Osteocyte (in vitro differentiated cells): ENCODE measurements around the gene PCNP. TPM values are rescaled to one million over a fixed set of nuclear protein-coding genes. Genes with fewer than 3 reads are reported as not detected.

Experiments used
- DNase-seq: peaks from one replicate; pipeline ENCODE4 v3.0.0; 2021; ENCODE audit warnings: mixed read lengths; ENCODE audit not compliant: unreplicated experiment; ENCODE audit errors: extremely low spot score
- H3K27ac Mint-ChIP-seq: one replicate; pipeline ENCODE4 v1.8.0; 2021; ENCODE audit warnings: mild to moderate bottlenecking, mixed read lengths; ENCODE audit not compliant: unreplicated experiment
- H3K27me3 Mint-ChIP-seq: one replicate; pipeline ENCODE4 v1.8.0; 2021; ENCODE audit warnings: mixed read lengths; ENCODE audit not compliant: unreplicated experiment
- H3K36me3 Mint-ChIP-seq: one replicate; pipeline ENCODE4 v1.8.0; 2021; ENCODE audit warnings: mixed read lengths; ENCODE audit not compliant: unreplicated experiment
- H3K4me1 Mint-ChIP-seq: one replicate; pipeline ENCODE4 v1.8.0; 2021; ENCODE audit warnings: mixed read lengths; ENCODE audit not compliant: unreplicated experiment
- H3K4me3 Mint-ChIP-seq: one replicate; pipeline ENCODE4 v1.8.0; 2021; ENCODE audit warnings: mild to moderate bottlenecking, moderate library complexity, mixed read lengths; ENCODE audit not compliant: unreplicated experiment
- H3K9me3 Mint-ChIP-seq: one replicate; pipeline ENCODE4 v1.8.0; 2021; ENCODE audit warnings: mixed read lengths; ENCODE audit not compliant: unreplicated experiment
- total RNA-seq: library from RNA; stranded (reverse); gene quantifications from 2 replicates; pipeline ENCODE4 v1.2.1, GENCODE V29; 2021
- TF ChIP-seq, protein P1 (sequence below): fragments of 200-600 bp; sonication (generic); IDR thresholded peaks from 2 replicates; pipeline ENCODE4 v1.5.0; 2021; ENCODE audit warnings: antibody characterized with exemption, mild to moderate bottlenecking, moderate library complexity

The PCNP gene
- total RNA-seq, 1 donor from 2014 or later, result 139 TPM

DNA sequence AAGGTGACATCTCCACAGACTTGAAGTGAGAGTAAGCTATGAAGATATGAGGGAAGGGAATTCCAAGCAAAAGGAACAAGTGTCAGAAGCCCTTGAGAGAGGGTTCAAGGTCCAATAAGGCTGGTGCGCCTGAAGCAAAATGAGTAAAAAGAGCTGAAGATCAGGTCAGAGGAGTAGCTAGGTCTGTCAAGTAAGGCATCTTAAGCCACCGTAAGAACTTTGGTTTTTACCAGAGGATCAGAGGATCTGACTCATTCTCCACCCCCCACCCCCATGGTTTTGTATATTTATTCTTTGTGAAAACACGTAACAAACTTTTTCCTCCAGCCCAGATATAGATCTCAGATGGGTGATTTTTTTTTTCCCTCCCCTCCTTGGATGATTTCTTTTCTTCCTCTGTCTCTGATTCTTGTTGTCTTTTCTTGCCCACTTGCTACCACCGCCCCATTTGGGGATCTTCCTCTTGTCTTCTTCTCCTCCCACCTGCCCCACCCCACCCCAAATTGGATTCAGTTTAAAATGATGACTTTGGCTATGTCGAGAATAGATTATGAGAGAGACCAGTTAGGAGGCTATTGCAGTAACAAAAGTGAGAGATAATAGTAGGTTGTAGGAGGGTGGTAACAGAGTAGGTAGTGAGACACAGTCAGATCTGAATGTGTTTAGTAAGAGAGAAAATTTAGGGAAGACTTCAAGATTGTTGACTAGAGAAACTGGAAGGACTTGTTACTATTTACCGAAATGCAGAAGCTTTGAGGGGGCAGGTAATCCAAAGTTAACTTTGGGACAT lies 6.3 kb upstream of the PCNP start:
- no peak overlapping the region for H3K4me3 Mint-ChIP-seq
- H3K9me3 Mint-ChIP-seq, result no peaks in the 10 kb centered on the region
- peaks cover 13% of the 10 kb centered on the region for H3K4me1 Mint-ChIP-seq
- TF ChIP-seq, protein P1, sequence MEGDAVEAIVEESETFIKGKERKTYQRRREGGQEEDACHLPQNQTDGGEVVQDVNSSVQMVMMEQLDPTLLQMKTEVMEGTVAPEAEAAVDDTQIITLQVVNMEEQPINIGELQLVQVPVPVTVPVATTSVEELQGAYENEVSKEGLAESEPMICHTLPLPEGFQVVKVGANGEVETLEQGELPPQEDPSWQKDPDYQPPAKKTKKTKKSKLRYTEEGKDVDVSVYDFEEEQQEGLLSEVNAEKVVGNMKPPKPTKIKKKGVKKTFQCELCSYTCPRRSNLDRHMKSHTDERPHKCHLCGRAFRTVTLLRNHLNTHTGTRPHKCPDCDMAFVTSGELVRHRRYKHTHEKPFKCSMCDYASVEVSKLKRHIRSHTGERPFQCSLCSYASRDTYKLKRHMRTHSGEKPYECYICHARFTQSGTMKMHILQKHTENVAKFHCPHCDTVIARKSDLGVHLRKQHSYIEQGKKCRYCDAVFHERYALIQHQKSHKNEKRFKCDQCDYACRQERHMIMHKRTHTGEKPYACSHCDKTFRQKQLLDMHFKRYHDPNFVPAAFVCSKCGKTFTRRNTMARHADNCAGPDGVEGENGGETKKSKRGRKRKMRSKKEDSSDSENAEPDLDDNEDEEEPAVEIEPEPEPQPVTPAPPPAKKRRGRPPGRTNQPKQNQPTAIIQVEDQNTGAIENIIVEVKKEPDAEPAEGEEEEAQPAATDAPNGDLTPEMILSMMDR, result no peak
- H3K27me3 Mint-ChIP-seq, result no peaks in the 10 kb centered on the region
- DNase-seq, result no peak
- H3K27ac Mint-ChIP-seq, result no peak overlapping the region
- H3K36me3 Mint-ChIP-seq, result peaks cover 23% of the 10 kb centered on the region

DNA sequence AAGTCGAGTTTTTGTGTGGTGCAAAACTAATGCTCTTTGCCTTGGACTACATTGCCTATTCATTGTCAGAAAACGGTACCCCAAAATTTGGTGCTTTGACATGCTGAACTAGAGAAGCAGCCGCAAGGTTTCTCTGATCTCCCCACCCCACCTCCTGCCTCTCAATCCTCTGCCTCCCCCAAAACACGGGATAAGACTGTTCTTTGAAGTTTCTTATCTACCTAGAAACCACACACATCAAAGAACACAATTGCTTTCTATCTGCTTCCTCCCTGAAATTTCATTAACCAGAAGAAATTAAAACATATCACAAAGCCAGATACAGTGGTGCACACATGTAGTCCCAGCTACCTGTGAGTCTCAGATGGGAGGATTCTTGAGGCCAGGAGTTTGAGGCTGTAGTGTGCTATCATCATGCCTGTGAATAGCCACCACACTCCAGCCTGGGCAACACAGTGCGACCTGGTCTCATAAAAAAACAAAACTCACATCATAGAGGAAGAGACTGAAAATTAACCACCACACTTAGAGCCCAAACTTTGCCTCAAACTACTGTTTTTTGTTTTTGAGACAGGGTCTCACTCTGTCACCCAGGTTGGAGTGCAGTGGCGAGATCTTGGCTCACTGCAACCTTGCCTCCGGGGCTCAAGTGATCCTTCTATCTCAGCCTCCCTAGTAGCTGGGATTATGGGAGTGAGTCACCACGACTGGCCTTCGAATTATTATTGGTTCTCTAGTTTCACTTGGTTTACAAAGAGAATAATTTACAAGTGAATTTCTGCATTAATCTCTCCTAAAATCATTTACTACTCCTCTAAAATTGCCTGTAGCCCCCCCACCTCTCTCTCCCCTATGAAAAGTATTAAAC lies 2.7 kb upstream of the PCNP start:
- Mint-ChIP-seq H3K27ac (no peak overlapping the region), H3K27me3 (no peaks in the 10 kb centered on the region), H3K9me3 (no peaks in the 10 kb centered on the region), H3K4me1 (peaks cover 20% of the 10 kb centered on the region), H3K36me3 (peaks cover 8% of the 10 kb centered on the region), H3K4me3 (no peak overlapping the region)
- TF ChIP-seq, protein P1, result no peak
- no peak for DNase-seq

GRCh38 chr3:101574388-101575112 lies 570 bp downstream of the PCNP start:
- Mint-ChIP-seq H3K36me3 (peaks cover 13% of the 10 kb centered on the region), H3K4me1 (peaks cover 35% of the 10 kb centered on the region), H3K4me3 (peak overlapping the region; percentile 95), H3K9me3 (no peaks in the 10 kb centered on the region), H3K27ac (peak overlapping the region; percentile 97), H3K27me3 (no peaks in the 10 kb centered on the region)
- DNase-seq, result no peak
- TF ChIP-seq, protein P1, result no peak

GRCh38 chr3:101577286-101577685 lies 3.3 kb downstream of the PCNP start:
- Mint-ChIP-seq H3K27ac (no peak overlapping the region), H3K4me1 (peaks cover 38% of the 10 kb centered on the region), H3K4me3 (no peak overlapping the region), H3K36me3 (peaks cover 15% of the 10 kb centered on the region), H3K9me3 (no peaks in the 10 kb centered on the region), H3K27me3 (no peaks in the 10 kb centered on the region)
- TF ChIP-seq, protein P1, result no peak
- DNase-seq, result no peak
